Cardiac muscle cell (in vitro differentiated cells and primary cell): ENCODE data around the gene XIRP2. TPM values are rescaled to one million over a fixed set of nuclear protein-coding genes. Genes with fewer than 3 reads are reported as not detected.
"Not testable (repeated sequence)": the region's sequence is repeated elsewhere in the genome, so short reads cannot be mapped to it uniquely, and the experiment has no call there.

ENCODE experiments used
- DNase-seq, 2 donors: peaks; one replicate each; pipeline versions ENCODE4 v3.0.0 to v3.0.0-alpha.2; 2010 to 2017; ENCODE audit warnings: low read depth in 1 of 2, low spot score in 1 of 2
- H3K27ac ChIP-seq: fragments of 200-600 bp; sonication (generic); 2 replicates; pipeline ENCODE4 v1.5.1; 2016
- H3K27me3 ChIP-seq: fragments of 200-600 bp; sonication (generic); 2 replicates; pipeline ENCODE4 v1.6.0; 2016; ENCODE audit warnings: control low read depth
- H3K36me3 ChIP-seq: fragments of 200-600 bp; sonication (generic); 2 replicates; pipeline ENCODE4 v1.5.1; 2016; ENCODE audit warnings: control low read depth
- H3K4me1 ChIP-seq: fragments of 200-600 bp; sonication (generic); 2 replicates; pipeline ENCODE4 v1.8.1; 2017; ENCODE audit warnings: low read depth, mild to moderate bottlenecking, mixed run types
- H3K4me3 ChIP-seq: fragments of 200-600 bp; sonication (generic); 2 replicates; pipeline ENCODE4 v1.5.1; 2016; ENCODE audit warnings: mild to moderate bottlenecking
- H3K9me3 ChIP-seq: fragments of 200-600 bp; sonication (generic); 2 replicates; pipeline ENCODE4 v1.5.1; 2017; ENCODE audit warnings: low read depth, mild to moderate bottlenecking, control low read depth
- polyA plus RNA-seq: library from polyadenylated mRNA; unstranded; fragments of >200 nt; fragmentation: Nextera tagmentation; extraction: Ambion mirVana; gene quantifications from 2 replicates; pipeline ENCODE4 v1.2.1, GENCODE V29; 2016
- total RNA-seq: library from RNA; depleted of rRNA; stranded (reverse); fragments of >200 nt; gene quantifications from 2 replicates; pipeline ENCODE4 v1.2.3, GENCODE V29; 2016
- TF ChIP-seq, protein P1 (sequence below): IDR thresholded peaks from 2 replicates; pipeline ENCODE4 v1.5.1; 2012; ENCODE audit warnings: low read depth, mild to moderate bottlenecking, low read length

The XIRP2 gene
- total and polyA plus RNA-seq, 2 experiments from 2014 or later = 0.51 to 0.59 TPM

DNA sequence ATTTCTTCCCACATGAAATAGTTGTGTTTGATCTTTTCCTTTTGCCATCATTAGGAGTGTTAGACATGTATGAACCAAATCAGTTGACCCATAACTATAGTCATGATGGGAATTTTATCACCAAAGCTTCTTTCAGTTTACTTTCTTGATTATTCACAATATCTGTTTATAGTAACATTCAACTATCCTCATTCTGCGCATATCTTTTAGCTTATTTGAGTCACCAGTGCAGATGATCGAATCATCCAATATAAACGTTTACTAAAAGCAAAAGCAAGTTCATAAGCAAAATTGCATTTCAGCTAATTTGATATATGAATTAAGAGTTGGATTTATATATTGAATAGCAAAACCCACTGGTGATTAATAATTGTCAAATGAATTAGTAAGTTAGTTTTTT, 216.4 kb downstream of the XIRP2 start:
- Histone ChIP-seq H3K27me3 (no peaks in the 10 kb centered on the region), H3K27ac (no peak overlapping the region), H3K4me1 (no peaks in the 10 kb centered on the region), H3K4me3 (no peak overlapping the region), H3K9me3 (no peaks in the 10 kb centered on the region), H3K36me3 (no peaks in the 10 kb centered on the region)
- TF ChIP-seq, protein P1, sequence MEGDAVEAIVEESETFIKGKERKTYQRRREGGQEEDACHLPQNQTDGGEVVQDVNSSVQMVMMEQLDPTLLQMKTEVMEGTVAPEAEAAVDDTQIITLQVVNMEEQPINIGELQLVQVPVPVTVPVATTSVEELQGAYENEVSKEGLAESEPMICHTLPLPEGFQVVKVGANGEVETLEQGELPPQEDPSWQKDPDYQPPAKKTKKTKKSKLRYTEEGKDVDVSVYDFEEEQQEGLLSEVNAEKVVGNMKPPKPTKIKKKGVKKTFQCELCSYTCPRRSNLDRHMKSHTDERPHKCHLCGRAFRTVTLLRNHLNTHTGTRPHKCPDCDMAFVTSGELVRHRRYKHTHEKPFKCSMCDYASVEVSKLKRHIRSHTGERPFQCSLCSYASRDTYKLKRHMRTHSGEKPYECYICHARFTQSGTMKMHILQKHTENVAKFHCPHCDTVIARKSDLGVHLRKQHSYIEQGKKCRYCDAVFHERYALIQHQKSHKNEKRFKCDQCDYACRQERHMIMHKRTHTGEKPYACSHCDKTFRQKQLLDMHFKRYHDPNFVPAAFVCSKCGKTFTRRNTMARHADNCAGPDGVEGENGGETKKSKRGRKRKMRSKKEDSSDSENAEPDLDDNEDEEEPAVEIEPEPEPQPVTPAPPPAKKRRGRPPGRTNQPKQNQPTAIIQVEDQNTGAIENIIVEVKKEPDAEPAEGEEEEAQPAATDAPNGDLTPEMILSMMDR = no peak
- DNase-seq = no peak

GRCh38 chr2:167109682-167110081, 221.4 kb downstream of the XIRP2 start:
- not testable (repeated sequence) for H3K27ac ChIP-seq, DNase-seq

DNA sequence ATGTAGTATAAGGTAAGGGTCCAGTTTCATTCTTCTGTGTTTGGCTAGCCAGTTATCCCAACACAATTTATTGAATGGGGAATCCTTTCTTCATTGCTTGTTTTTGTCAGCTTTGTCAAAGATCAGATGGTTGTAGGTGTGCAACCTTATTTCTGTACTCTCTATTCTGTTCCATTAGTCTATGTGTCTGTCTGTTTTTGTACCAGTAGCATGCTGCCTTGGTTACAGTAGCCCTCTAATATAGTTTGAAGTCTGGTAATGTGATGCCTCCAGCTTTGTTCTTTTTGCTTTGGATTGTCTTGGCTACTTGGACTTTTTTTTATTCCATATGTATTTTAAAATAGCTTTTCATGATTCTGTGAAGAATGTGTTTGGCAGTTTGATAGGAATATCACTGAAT, 222.1 kb downstream of the XIRP2 start:
- Histone ChIP-seq H3K27ac (no peak overlapping the region), H3K27me3 (no peaks in the 10 kb centered on the region), H3K4me3 (no peak overlapping the region), H3K9me3 (no peaks in the 10 kb centered on the region), H3K36me3 (no peaks in the 10 kb centered on the region), H3K4me1 (no peaks in the 10 kb centered on the region)
- TF ChIP-seq, protein P1 = no peak
- no peak for DNase-seq

More at GRCh38 chr2:167109682-167110081, 221.4 kb downstream of the XIRP2 start:
- not testable (repeated sequence) for H3K36me3 ChIP-seq, H3K9me3 ChIP-seq, H3K4me1 ChIP-seq, H3K4me3 ChIP-seq, H3K27me3 ChIP-seq

DNA sequence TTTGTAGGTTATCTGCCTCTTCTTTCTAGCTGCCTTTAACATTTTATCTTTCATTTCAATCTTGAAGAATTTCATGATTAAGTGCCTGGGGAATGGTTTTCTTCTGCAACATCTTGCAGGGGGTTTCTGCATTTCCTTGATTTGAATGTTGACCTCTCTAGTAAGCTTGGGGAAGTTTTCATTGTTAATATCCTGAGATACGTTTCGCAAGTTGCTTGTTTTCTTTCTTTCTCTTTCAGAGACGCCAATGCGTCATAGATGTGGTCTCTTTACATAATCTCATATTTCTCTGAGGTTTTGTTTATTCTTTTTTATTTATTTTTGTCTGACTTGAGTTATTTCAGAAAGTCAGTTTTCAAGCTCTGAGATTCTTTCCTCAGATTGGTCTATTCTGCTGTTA, 225.7 kb downstream of the XIRP2 start:
- H3K9me3 ChIP-seq = no peaks in the 10 kb centered on the region
- DNase-seq = no peak
- TF ChIP-seq, protein P1 = no peak
- no peaks in the 10 kb centered on the region for H3K36me3 ChIP-seq
- no peak overlapping the region for H3K27ac ChIP-seq
- no peaks in the 10 kb centered on the region for H3K27me3 ChIP-seq
- no peaks in the 10 kb centered on the region for H3K4me1 ChIP-seq
- H3K4me3 ChIP-seq = no peak overlapping the region

DNA sequence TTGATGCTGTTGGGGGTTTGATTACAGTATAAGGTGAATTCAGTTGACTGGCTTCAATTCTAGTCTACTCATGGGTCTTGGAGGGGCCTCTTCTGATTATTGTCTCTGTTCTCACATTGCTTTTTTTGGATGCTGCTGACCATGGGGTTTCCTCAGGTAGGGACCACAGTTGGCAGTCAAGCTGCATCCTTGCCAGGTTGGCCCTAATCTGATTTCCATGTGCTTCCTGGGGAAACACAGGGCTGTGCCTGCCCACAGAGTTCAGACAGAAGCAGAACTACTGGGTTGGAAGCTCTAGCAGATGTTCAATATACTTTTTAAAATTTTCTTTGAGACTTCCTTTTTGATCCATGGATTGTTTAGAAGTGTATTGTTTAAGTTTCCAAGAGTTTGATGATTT, 227.3 kb downstream of the XIRP2 start:
- TF ChIP-seq, protein P1 = no peak
- no peak overlapping the region for H3K27ac ChIP-seq
- no peak for DNase-seq
- H3K27me3 ChIP-seq = no peaks in the 10 kb centered on the region
- H3K9me3 ChIP-seq = no peaks in the 10 kb centered on the region
- H3K4me3 ChIP-seq = no peak overlapping the region
- H3K36me3 ChIP-seq = no peaks in the 10 kb centered on the region
- no peaks in the 10 kb centered on the region for H3K4me1 ChIP-seq

DNA sequence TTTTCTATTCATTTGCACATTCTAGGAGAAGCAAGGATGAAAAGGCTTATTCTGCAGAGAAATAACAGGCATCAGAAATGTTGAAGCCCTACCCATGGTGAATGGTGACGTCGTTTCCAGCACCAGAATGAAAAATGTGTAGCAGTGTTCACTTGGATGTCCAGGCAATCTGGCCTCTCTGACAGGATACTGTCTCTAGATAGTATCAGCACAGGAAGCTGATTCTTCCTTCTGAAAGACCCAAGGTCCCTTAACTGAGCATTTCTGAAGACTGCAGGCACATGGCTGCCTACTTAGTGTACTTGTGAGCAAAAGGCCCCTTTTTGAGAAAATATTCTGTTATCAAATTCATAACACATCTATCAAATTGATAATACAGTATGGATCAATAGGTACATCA, 234.1 kb downstream of the XIRP2 start:
- no peak overlapping the region for H3K4me3 ChIP-seq
- no peaks in the 10 kb centered on the region for H3K36me3 ChIP-seq
- H3K27ac ChIP-seq = no peak overlapping the region
- H3K4me1 ChIP-seq = no peaks in the 10 kb centered on the region
- no peaks in the 10 kb centered on the region for H3K27me3 ChIP-seq
- TF ChIP-seq, protein P1 = no peak
- H3K9me3 ChIP-seq = no peaks in the 10 kb centered on the region
- no peak for DNase-seq
